Uterus (tissue), 2 donors: ENCODE measurements around the gene LTBP1.

Source experiments
- POLR2A ChIP-seq, 2 donors: fragments of 450-650 bp; IDR thresholded peaks; one replicate each; pipeline ENCODE4 v1.6.1; 2016; ENCODE audit warnings: antibody characterized with exemption in 2 of 2, mild to moderate bottlenecking in 1 of 2, moderate library complexity in 1 of 2
- TF ChIP-seq, protein P1 (sequence below), 4 experiments: fragments of 200-600 bp in 2 of 4; fragments of 450-650 bp in 2 of 4; sonication (generic) in 2 of 4; IDR thresholded peaks; one replicate each; pipeline ENCODE4 v1.5.1; 2016 to 2019; ENCODE audit warnings: antibody characterized with exemption in 4 of 4, mild to moderate bottlenecking in 2 of 4, moderate library complexity in 1 of 4

DNA sequence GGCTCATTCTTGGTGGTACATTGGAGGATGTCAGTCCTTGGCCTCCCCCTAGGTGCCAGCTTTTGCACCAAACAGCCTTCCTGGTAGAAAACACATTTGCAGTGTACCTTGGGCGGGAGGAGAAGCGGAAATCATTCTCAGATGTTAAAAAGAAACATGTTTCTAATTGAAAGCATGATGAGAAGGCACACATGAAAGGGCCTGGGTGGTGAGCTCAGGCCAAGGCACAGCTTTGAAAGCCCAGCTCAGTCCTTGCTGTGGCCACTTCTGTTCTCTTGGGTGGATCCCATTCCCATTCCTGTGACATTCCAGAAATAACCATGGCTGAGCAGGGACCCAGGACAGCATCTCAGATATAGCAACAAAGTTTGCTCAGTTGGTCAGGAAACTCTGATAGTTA is 71.5 kb downstream of the LTBP1 start:
- no peak for TF ChIP-seq POLR2A (IDR thresholded peaks at IDR 0.05)
- TF ChIP-seq, protein P1, sequence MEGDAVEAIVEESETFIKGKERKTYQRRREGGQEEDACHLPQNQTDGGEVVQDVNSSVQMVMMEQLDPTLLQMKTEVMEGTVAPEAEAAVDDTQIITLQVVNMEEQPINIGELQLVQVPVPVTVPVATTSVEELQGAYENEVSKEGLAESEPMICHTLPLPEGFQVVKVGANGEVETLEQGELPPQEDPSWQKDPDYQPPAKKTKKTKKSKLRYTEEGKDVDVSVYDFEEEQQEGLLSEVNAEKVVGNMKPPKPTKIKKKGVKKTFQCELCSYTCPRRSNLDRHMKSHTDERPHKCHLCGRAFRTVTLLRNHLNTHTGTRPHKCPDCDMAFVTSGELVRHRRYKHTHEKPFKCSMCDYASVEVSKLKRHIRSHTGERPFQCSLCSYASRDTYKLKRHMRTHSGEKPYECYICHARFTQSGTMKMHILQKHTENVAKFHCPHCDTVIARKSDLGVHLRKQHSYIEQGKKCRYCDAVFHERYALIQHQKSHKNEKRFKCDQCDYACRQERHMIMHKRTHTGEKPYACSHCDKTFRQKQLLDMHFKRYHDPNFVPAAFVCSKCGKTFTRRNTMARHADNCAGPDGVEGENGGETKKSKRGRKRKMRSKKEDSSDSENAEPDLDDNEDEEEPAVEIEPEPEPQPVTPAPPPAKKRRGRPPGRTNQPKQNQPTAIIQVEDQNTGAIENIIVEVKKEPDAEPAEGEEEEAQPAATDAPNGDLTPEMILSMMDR (IDR thresholded peaks at IDR 0.05): no peak
